ENCODE measurements around the gene PIEZO1.

- TF ChIP-seq POLR2A (IDR thresholded peaks at IDR 0.05; ENCODE audit: low read length) (no peak), GATA1 (IDR thresholded peaks at IDR 0.05; ENCODE audit: low read depth, low read length) (no peak)
Observed at GRCh38 chr16:88759976-88760350, 25.1 kb downstream of the PIEZO1 start.
